Bone marrow (tissue), 2 donors: ENCODE data around the gene ELF2.
"Not testable (repeated sequence)": the region's sequence is repeated elsewhere in the genome, so short reads cannot be mapped to it uniquely, and the experiment has no call there.

Source experiments
- DNase-seq, 2 donors: peaks; one replicate each; lab custom pipeline; 2025; lab: John Stamatoyannopoulos, UW

ELF2 gene

GRCh38 chr4:139144161-139144859 is 32.7 kb downstream of the ELF2 start:
- peak in 1 of 2 donors; percentile 29 for DNase-seq

- no peak for DNase-seq
These were observed 34.0 kb downstream of the ELF2 start for GRCh38 chr4:139142980-139143379.

DNA sequence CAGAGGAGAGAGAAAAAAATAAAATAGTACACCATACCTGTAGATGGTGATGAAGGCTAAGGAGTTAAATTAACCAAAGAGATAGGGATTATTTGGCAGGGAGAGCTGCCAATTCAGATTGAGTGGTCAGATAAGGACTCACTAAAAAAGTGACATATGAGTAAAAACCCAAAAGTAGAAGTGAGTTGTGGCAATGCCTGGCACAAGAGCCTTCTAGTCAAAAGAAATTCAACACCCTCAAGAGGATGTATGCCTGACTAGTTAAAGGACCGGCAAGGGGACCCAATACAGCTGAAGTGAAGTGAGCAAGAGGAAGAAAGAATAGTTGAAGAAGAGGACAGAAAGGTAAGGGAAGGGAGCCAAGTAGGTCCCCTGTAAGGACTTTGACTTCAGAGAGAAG is 34.9 kb downstream of the ELF2 start:
- DNase-seq = no peak

- peak in 1 of 2 donors; percentile 44 for DNase-seq
These were observed 39.3 kb downstream of the ELF2 start for GRCh38 chr4:139137763-139138162.

DNA sequence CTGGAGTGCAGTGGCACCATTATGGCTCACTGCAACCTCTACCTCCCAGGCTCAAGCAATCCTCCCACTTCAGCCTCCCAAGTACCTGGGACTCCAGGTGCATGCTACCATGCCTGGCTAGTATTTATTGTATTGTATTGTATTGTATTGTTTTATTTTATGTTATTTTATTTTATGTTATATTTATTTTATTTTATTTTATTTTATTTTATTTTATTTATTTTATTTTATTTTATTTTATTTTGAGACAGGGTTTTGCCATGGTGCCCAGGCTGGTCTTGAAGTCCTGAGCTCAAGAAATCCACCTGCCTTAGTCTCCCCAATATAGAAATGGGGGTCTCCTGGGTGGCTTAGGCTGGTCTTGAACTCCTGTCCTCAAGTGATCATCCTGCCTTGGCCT is 42.6 kb downstream of the ELF2 start:
- no peak for DNase-seq

DNA sequence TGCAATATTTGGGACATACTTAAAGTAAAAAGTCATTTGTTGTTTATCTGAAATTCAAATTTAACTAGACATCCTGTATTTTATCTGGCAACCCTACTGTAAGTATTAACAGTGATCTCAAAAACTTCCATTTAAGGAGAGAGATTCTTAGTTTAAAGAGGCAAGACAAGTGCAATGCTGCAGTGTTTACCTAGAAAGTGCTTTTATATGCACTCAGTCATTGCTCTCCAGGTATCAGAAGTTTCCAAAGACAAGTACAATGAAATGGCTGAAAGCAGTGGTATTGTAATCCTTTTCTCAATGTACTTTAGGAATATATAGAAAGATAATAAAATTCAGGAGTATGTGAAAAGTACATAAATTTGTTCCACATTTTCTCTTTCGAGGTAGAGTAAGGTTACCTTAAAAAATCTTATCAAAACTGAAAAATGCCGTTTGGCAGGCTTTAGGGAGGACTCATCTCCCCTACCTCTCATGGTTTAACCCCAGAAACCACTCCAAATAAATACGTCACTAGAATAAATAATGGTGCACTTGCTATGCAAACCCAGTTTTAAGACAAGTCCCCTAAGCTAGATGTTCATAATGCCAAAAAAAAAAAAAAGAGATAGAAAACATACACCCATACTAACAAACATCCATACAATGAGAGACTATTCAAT is 45.7 kb downstream of the ELF2 start:
- DNase-seq = no peak

GRCh38 chr4:139129206-139129605 is 47.8 kb downstream of the ELF2 start:
- DNase-seq = no peak

DNA sequence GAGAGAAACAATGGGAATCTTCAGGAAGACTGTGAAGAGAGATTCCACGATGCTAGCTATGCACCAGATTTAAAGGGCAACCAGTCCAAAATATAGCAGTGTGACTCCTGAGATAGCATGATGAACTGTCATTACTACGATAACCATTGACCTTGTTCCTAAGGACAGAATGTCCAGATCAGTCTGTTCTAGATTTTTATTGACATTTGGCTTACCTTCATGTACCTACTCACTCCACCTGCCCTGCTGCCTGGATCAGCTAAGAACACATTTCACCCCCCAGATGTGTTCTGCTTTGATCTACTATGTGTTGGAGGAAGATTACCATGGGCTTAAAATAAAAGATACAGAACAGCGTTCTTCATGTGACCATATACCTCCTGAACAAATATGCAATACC is 50.1 kb downstream of the ELF2 start:
- DNase-seq = no peak

GRCh38 chr4:139123910-139124309 is 53.1 kb downstream of the ELF2 start:
- DNase-seq = no peak

- no peak for DNase-seq
These were observed 58.7 kb downstream of the ELF2 start for GRCh38 chr4:139118365-139118764.

DNA sequence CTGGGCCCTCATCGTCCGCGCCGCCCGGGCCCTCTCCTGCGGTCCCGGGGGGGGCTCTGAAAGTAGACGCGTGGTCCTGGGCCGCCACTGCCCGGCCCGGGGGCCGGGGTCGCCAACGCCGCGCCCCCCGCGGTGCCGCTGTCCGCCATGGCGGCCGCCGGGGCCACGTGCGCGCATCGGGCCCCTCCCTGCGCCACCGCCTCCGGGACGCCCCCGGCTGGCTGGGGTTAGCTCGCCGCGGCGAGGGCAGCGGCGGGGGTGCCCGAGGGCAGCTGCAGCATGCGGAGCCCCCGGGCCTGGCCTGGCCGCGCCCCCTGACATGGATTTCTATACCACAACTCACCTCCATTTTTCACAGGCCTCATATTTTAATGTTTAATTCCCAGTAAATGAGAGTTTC is 61.8 kb downstream of the ELF2 start:
- no peak for DNase-seq

- DNase-seq = not testable (repeated sequence)
These were observed 62.2 kb downstream of the ELF2 start for GRCh38 chr4:139114795-139115194.

DNA sequence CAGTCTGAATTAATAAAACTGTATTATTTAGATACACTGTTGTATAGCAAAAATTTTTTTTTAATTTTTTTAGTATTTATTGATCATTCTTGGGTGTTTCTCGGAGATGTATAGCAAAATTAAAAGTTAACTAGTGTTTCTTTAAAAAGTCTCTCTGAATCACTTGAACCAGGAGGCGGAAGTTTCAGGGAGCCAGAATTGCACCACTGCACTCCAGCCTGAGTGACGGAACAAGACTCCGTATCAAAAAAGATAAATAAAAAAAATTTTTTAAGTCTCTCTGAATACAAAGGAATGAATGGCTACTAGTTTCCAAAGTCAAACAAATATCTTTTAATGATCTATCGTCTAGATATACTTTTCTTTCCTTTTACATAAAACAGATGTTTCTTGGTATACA is 64.4 kb downstream of the ELF2 start:
- no peak for DNase-seq

- no peak for DNase-seq
These were observed 68.4 kb downstream of the ELF2 start for GRCh38 chr4:139108567-139109128.

DNA sequence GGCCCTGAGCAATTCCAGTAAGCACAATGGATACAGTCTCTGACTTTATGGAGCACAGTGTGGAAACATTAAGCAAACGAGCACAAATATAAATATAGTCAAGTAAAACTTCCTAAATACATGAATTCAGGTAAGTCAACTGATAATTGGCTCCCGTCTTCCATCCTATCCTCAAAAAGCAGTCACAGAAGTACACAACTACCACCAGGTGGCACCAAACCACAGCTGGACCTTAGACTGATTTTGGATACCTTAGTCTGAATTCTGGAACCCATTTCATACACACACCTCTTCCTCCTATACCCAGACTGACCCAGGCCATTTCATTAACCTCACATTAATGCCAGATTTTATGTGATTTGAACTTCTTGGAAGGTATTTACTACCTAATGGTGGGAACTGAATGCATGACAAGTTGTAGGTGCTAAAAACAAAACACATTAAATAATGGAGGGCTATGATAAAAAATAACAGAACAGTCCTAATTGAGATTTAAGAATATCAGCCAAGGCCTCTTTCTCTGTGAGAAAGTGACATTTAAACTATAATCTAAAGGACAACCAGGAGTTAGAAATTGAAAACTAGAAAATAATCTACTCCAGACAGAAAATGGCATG is 77.5 kb downstream of the ELF2 start:
- DNase-seq = peak in 1 of 2 donors; percentile 87

GRCh38 chr4:139092271-139092670 is 84.7 kb downstream of the ELF2 start:
- no peak for DNase-seq

GRCh38 chr4:139085141-139085540 is 91.9 kb downstream of the ELF2 start:
- DNase-seq = no peak

- no peak for DNase-seq
These were observed 92.3 kb downstream of the ELF2 start for GRCh38 chr4:139084804-139085093.

GRCh38 chr4:139083956-139084803 is 92.8 kb downstream of the ELF2 start:
- DNase-seq = peak; percentile 79 to 83

GRCh38 chr4:139083607-139083955 is 93.4 kb downstream of the ELF2 start:
- no peak for DNase-seq

- peak; percentile 57 to 97 for DNase-seq
These were observed 94.0 kb downstream of the ELF2 start for GRCh38 chr4:139082750-139083606.
